IPS DF 4.7 (cell line): ENCODE data around the gene GCLM.
"Not testable (repeated sequence)": the region's sequence is repeated elsewhere in the genome, so short reads cannot be mapped to it uniquely, and the experiment has no call there.

Experiments
- DNase-seq: peaks from one replicate; pipeline ENCODE4 v3.0.0-alpha.2; 2013; ENCODE audit warnings: low spot score; ENCODE audit errors: extremely low read depth

GCLM gene

DNA sequence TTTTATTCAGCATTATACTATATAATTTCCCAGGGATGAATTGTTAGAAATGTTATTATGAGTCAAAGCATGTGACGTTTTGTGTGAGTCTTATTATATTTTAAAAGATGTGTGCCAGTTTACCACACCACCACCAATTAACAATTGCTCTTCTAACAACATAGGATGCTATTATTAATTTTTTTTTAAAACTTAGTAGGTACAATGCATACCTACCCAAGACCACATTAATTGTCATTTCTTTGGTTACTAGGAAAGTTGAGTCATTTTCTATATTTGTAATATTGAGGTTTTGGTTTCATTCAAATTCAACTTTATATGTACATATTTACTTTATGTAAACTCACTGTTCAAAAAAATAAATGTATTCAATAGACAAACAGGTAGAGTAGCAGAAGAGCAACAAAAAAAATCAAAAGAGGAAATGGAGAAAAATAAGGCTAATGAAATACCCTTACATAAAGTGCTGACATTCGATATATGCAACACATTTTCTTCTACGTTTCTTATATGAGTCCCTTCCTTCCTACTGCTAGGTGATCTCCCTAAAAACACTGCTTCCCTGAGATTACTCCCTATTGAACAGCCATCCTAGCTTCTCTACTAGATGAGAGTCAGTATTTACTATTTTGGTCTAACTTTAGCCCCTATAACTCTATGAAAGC lies 9.6 kb downstream of the GCLM start:
- DNase-seq = no peak

DNA sequence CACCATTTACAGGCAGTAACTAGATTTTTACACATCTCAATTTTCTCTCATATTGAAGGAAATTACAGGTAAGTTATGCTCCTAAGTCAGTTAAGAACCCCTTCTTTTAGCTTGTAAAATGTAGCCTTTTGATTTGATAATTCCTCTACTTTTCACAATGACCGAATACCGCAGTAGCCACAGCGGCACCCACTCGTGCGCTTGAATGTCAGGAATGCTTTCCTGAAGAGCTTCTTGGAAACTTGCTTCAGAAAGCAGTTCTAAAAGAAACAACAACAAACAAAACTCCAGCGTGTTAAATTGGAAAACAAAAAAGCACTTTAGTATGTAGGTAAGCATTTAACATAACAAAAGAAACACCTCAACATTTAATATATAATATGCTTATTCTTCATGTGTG lies 20.3 kb downstream of the GCLM start:
- no peak for DNase-seq

DNA sequence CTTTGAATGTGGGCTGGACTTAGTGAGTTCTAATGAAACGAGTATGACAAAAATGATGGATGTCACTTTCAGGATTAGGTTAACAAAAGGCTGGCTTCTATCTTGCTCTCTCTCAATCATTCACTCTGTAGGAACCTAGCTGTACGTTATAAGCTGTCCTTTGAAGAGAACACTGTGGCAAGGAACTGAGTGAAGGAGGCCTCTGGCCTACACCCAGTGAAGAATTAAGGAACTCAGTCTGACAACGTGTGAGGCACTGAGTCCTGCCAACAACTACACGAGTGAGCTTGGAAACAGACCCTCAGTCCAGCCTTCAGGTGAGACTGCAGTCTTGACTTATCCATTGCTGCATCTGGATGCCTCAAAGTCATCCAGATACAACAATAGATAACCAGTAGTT lies 27.0 kb downstream of the GCLM start:
- DNase-seq = no peak

DNA sequence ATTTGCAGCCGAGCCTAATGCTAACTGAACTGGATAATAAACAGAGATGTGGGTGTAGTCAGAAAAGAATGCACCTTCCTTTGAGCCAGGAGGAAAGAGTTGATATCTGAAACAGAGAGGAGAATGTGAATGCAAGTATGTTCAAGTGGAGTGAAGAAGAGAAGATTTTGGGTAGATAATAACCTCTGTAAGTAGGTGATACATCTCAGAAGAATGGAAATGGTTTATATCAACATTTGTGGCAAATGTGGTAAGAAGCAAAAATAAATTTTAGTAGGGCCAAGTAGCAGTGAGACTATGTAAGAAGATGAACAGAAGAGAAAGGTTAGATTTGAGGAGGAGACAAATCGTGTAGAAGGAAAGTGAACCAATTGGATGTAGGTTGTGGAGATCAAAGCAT lies 28.5 kb downstream of the GCLM start:
- no peak for DNase-seq

DNA sequence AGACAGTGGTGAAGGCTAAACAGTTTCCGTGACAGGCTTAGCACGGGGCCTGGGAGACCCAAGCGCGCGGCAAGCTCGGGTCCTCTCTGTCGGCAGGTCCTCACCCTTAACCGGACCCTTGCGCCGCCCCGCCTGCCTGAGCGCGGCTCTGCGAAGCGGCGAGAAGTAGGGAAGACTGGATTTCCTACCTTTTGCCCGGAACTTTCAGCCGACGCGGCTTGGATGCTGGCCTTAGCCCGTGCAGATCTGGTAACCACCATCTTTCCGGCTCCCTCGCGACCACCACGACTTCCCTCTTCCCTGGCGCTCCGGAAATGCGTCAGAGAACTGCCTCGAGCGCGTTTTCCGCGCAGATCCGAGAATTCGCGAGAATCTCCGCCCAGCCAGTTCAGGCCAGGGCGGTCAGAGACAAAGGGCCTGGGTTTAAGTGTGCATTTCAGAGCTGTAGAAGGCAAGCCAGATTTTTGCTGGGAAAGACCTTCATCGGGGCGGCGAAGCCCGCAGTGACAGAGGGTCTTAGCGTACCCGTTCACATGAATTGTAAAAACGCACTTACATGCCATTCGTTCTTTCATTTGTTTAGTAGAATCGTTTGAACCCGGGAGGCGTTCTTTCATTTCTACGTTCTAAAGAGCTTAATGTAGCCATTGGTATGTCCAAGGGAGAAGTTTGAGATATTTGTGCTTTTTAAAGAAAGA lies 30.2 kb downstream of the GCLM start, which contains the start of gene DNTTIP2:
Gene DNTTIP2 (minus strand): TSS at position 318 of the 698 bp plus-strand sequence. CDS start 58 bp downstream, at position 260.
- peak; percentile 89 for DNase-seq

DNA sequence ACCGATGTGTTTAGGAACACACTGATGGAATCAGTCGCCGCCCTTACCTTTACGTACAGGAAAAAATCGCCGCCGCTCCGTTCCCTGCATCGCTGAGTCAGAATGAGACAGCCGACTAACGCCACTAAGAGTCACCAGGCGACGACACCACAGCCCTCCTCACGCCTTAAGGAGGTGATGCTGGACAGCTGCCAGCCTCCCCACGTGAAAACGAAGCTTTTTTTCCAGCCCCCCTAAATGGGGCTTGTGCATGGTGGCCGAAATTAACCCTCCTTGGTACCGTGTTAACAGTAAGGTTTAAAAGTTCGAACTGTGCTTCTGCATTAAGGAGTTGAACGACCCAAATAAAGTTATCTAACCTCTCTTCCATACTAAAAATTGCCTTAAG lies 30.7 kb downstream of the GCLM start:
- DNase-seq = no peak

DNA sequence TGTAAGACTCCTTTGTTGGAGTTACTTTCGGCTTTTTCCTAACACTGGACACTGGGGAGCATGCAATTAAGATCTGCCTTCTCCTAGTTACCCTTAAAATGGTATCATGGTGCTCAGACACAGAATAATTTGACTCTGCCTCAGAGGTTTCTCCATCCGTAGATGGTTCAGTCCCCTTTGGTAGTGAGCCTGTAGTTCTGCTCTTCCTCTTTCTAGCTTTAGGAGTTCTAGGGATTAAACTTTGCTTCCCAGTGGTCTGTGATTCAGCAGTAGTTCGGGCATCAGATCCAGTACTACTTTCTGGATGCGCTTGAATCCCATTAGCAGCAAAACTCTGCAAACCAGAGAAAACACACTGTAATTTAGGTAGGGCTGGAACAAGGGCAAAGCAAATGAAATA lies 31.7 kb downstream of the GCLM start:
- DNase-seq = no peak

DNA sequence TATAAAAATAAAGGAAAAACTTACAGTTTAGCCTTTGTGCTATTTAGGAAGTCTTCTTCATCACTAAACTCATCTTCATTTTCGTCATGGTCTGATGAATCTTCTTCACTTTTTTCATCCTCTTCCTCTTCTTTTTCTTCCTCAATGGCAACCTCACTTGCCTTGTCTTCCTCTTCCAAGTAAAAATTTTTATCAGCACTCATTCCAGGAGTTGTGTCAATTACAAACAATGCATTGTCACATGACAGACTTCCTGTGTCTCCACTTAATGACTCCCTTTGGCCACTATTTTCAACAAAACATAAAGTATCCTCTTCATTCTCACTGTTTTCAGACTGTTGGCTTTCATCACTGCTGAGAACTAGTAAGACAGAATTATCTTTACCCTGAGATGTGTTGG lies 33.0 kb downstream of the GCLM start:
- DNase-seq = no peak

DNA sequence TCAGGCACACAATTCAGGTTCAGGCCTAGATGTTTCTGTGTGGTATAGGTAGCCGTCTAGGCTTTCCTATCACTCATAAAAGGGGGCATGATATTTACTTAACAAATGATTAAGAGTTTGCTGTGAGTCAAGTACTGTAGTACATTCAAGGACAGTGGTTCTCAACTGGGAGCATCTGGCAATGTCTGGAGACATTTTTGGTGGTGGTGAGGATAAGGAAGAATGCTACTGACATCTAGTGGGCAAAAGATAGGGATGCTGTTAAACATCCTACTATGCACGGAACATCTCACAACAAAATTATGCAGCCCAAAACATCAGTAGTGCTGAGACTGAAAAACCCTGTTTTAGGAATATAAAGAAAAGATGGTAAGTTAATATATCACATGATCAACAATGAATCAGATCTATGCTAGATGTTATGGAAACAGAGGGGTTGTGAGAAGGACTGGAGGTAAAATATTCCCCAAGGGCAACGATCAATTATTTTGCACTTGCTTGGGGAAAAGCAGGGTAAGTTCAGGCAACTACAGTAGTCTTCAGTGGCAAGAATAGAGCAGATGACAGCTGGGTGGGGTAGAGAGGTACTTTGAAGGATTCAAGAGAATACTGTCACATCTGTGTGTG lies 35.1 kb downstream of the GCLM start:
- DNase-seq = no peak

DNA sequence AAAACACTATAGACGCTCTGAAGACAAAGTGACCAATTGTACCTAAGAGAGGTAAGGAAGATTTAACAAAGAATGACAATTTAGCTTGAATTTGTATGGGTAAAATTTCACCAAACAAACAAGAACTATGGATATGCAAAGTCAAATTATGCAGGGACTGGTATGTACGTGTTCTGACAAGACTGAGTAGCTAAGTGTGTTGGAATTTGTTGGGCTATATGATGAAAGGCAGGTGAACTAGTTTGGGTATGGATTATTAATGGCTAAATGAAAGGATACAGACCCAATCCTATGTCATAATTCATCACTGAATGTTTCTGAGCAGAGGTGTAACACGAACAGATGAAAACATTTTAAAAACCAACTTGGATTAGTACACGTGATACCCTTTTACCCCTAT lies 37.9 kb downstream of the GCLM start:
- DNase-seq = no peak

DNA sequence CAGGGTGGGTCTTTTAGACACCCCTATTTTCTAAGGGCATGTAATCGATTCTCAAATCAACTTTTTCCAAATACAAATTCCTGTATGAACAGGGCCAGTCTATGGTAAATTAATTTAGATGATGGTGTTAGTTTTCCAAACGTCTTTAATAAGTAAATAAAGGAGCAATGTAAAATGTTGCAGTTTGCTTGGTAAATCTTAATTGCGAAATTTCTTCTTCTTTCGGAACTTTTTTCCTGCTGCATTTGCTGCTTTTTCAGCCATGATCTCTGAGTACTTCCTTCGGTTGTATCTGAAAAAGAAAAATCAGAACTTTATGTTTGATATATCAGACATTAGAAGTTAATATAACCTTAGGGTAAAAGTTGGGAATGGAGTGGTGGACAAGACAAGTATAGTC lies 39.6 kb downstream of the GCLM start:
- no peak for DNase-seq

DNA sequence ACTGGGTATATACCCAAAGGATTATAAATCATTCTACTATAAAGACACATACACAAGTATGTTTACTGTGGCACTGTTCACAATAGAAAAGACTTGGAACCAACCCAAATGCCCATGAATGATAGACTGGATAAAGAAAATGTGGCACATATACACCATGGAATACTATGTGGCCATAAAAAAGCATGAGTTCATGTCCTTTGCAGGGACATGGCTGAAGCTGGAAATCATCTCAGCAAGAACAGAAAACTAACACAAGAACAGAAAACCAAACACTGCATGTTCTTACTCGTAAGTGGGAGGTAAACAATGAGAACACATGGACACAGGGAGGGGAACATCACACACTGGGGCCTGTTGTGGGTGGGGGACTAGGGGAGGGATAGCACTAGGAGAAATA lies 40.7 kb downstream of the GCLM start:
- not testable (repeated sequence) for DNase-seq

DNA sequence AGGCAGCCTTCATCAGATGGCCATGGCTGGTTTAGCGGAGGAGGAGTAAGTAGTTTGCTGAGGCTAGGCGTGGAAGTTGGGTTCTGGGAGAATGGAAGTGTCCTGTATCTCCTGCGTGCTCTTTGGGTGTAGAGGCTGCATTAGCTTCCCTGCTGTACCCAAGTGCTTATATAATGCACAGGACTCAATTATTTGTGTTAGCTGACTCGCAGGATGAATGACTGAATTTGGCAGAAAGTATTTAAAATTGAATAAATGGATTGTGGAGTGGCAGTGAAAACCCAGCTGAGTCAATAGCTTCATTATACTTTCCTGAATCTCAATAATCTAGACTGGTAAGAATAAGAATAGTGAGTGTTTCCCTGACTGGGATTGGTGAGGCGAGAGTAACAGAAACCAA lies 44.0 kb downstream of the GCLM start:
- no peak for DNase-seq

DNA sequence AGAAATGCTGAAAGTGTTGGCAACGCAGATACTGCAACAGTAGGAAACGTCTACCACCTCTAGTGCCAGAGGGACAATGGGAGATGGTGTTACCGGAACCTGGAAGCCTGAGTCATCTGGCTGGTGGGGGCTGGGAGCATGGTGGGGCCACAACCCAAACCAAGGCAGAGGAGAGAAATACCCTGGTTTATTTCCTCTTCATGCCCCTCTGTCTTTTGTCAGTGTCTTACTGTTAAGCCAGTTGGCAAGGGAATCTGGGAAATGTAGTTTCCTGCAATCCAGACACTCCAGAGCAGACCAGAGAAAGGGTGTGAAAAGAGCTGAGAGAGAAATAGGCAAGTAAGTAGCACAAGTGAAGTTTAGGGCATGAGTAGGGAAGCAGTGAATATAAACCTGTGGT lies 45.1 kb downstream of the GCLM start:
- DNase-seq = no peak

DNA sequence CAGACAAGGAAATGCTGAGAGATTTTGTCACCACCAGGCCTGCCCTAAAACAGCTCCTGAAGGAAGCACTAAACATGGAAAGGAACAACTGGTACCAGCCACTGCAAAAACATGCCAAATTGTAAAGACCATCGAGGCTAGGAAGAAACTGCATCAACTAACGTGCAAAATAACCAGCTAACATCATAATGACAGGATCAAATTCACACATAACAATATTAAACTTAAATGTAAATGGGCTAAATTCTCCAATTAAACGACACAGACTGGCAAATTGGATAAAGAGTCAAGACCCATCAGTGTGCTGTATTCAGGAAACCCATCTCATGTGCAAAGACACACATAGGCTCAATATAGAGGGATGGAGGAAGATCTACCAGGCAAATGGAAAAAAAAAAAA lies 51.6 kb downstream of the GCLM start:
- DNase-seq = not testable (repeated sequence)

DNA sequence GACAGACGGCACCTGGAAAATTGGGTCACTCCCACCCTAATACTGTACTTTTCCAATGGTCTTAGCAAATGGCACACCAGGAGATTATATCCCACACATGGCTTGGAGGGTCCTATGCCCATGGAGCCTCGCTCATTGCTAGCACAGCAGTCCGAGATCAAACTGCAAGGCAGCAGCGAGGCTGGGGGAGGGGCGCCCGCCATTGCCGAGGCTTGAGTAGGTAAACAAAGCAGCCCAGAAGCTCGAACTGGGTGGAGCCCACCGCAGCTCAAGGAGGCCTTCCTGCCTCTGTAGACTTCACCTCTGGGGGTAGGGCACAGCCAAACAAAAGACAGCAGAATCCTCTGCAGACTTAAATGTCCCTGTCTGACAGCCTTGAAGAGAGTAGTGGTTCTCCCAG lies 53.2 kb downstream of the GCLM start:
- not testable (repeated sequence) for DNase-seq

DNA sequence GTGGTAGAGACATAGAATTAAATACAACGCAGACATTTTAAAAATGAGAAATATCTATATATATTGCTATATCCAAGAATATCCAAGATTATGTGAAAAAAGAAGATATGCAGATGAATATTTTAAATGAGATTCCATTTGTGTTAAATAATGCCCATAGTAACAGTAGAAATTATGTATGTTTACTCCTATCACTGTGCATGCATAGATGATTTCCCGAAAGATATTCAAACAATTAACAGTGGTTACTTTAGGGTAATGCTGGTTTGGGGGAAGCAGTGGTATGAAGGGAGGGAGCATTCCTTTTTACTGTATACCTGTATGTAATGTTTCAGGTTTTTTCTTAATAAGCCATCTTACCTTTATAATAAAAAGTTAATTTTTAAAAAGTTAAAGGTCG lies 55.3 kb downstream of the GCLM start:
- no peak for DNase-seq

DNA sequence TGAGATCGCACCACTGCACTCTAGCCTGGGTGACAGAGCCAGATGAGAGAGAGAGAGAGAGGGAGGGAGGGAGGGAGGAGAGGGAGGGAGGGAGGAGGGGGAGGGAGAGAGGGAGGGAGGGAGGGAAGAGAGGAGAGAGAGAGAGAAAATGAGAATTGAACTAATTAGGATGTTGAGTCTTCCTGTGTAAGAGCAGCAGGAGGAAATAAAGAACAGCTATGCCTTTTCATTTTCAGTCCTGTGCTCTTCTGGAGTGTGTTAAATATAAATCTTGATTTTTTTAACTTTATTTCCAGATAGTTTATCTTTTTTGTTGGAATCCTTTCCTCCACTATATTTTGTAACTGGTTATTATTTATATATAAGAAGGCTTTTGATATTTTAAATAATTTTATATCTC lies 57.4 kb downstream of the GCLM start:
- no peak for DNase-seq

DNA sequence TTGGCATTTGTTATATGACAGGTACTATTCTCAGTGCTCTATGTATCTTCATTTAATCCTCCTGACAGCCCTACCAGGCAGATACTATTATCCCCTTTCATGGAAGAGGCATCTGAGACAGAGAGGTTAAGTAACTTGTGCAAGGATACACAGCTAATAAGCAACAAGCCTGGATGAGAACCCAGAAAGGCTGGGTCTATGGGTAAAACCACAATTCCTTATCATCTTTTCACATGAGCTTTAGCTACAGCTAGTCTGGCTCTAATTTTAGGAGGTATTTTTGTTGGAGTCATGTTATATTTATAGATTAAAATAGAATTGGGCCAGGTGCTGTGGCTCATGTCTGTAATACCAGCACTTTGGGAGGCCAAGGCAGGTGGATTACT lies 57.9 kb downstream of the GCLM start:
- DNase-seq = no peak

DNA sequence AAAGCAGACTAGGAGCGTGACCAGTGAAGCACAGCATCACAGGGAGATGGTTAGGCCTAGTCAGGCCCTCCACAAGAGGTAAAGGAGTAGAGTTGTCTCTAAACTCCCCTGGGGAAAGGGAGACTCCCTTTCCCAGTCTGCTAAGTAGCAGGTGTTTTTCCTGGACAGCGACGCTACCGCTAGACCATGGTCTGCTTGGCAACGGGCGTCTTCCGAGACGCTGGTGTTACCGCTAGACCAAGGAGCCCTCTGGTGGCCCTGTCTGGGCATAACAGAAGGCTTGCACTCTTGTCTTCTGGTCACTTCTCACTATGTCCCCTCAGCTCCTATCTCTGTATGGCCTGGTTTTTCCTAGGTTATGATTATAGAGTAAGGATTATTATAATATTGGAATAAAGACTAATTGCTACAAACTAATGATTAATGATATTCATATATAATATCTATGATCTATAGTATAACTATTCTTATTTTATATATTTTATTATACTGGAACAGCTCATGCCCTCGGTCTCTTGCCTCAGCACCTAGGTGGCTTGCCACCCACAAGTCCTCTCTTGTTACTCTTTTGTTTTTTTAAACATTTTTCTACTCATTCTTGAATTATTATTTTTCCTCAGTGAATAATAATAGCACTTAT lies 58.4 kb downstream of the GCLM start:
- DNase-seq = not testable (repeated sequence)

DNA sequence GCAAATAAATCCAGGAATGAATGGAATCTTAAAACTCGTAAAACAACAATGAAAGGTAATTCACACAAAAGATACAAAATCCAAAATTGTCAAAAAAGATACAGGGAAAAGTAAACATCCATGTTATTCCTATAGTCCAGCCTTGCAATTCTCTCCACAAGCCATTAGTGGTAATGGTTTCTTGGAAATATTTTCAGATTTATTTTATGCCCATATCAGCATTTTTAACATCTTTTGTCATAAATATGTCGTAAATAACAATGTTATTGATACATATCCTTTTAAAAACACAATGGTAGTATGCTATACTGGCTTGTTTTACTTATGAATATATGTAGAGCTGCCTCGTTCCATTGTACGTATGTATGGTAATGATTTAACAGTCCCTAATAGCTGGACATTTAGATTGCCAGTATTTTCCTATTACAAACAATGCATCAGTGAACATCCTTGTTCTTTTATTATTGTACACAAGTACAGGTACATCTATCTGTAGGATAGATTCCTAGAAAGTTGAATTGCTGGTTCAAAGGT lies 60.8 kb downstream of the GCLM start:
- DNase-seq = no peak

DNA sequence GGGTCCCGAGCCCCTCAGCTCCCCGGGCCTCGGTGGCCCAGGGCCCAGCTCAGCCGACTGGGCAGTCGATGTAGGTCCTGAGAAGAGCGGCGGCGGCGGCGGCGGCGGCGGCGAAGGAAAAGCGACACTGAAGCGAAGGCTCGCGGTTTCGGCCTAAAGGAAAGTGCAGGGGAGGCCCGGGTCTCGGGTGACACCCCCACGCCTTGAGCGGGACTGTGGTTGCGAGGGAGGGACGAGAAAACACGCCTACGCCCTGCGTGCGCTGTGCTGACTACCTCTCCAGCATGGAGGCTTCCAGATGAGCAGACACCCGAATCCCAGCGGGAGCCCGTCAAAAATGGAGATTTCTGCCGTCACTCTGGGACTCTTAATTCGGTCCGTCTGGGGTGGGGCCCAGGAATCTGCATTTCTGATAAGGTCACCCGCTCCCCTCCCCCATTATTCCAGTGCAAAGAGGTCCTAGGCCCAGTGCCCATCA lies 61.4 kb downstream of the GCLM start:
- no peak for DNase-seq
